Measurements from ENCODE around the gene ST3GAL2. TPM values are rescaled to one million over a fixed set of nuclear protein-coding genes. Genes with fewer than 3 reads are reported as not detected.
A peak's percentile ranks its signal among the peaks of the same experiment; 100 is the strongest.

ST3GAL2 gene
- total and polyA plus RNA-seq, 2 of the 4 experiments (the other 2 are of a cell fraction), result 17.4 to 17.7 TPM

GRCh38 chr16:70390774-70391173 lies 48.1 kb downstream of the ST3GAL2 start:
- Histone ChIP-seq H2BK15ac (ENCODE audit: low read depth, low read length) (no peak overlapping the region), H3K14ac (replicated peaks; ENCODE audit: low read depth, low read length) (no peak overlapping the region), H3K4me3 (ENCODE audit: insufficient read depth, low read depth, low read length) (no peak overlapping the region), H3K36me3 (ENCODE audit: control insufficient read depth, insufficient read depth, low read length) (peaks cover 20% of the 10 kb centered on the region), H3K9me3 (ENCODE audit: control insufficient read depth, insufficient read depth, low read length) (no peaks in the 10 kb centered on the region), H2BK20ac (ENCODE audit: low read depth, low read length) (no peak overlapping the region), H4K8ac (ENCODE audit: low read depth in 2 of 2, low read length in 2 of 2) (no peak overlapping the region), H2BK5ac (ENCODE audit: low read depth, low read length, poor library complexity, severe bottlenecking) (no peak overlapping the region), H3K56ac (ENCODE audit: extremely low read depth, insufficient read depth, low read length) (no peak overlapping the region), H3K9ac (ENCODE audit: low read depth, low read length) (no peak overlapping the region), H2AK9ac (replicated peaks; ENCODE audit: low read depth, low read length, poor library complexity) (peak overlapping the region; percentile 67), H4K20me1 (ENCODE audit: insufficient read depth, low read length) (peaks cover 5% of the 10 kb centered on the region; the same call in 1 of the 2 replicates), H4K91ac (ENCODE audit: insufficient read depth, low read depth, low read length) (no peak overlapping the region), H3K27me3 (ENCODE audit: control insufficient read depth, insufficient read depth, low read length) (no peaks in the 10 kb centered on the region), H2BK120ac (ENCODE audit: low read depth, low read length) (no peak overlapping the region), H3K79me1 (ENCODE audit: low read depth in 1 of 2, low read length in 2 of 2) (peaks cover 0 to 47% of the 10 kb centered on the region in 2 experiments; a peak in 3 of 4 replicates), H3K23ac (ENCODE audit: low read depth, low read length) (no peak overlapping the region), H4K5ac (ENCODE audit: low read depth, low read length) (no peak overlapping the region), H3K27ac (ENCODE audit: insufficient read depth, low read length) (no peak overlapping the region), H3K4me1 (ENCODE audit: control insufficient read depth, insufficient read depth, low read length) (peaks cover 9% of the 10 kb centered on the region), H3K18ac (ENCODE audit: low read depth, low read length) (no peak overlapping the region), H2AFZ (replicated peaks; ENCODE audit: low read length, poor library complexity) (no peak overlapping the region), H3K9me1 (ENCODE audit: insufficient read depth, low read length) (peaks cover 17% of the 10 kb centered on the region), H3K4me2 (ENCODE audit: low read depth, low read length) (no peak overlapping the region), H3K4ac (ENCODE audit: low read depth, low read length) (no peak overlapping the region), H2AK5ac (ENCODE audit: low read depth, low read length) (peak overlapping the region; percentile 18; the same call in 1 of the 2 replicates)
- ATAC-seq (ENCODE audit: low read depth) (no peak), DNase-seq (no peak)
- BruUV-seq (replicated peaks), result no TSS peak
- in situ Hi-C loops (cut with MboI; ENCODE audit: low sequenced_read_pairs) (no loop called here), intact Hi-C loops (cut with micrococcal nuclease) (no loop called here), dilution Hi-C loops (cut with HindIII; ENCODE audit: low sequenced_read_pairs, unreplicated experiment) (no loop called here)
- WGBS, 2 experiments (ENCODE audit: extremely low coverage in 2 of 2, insufficient read length in 1 of 2), result 93% methylated on average over 3 of the region's 5 CpGs; no CpG with 5 or more reads in 1 of the 2 experiments
- ChIA-PET POLR2A (ENCODE audit: unreplicated experiment) (no interaction called here), CTCF (interaction anchor here (1.4 kb wide), 1 partner anchor 10 kb away, joined by 5 read pairs; no protein-coding TSS in a partner anchor)
- no peak for TF ChIP-seq POLR2A (IDR thresholded peaks at IDR 0.05; ENCODE audit: low read depth, low read length)
- TF ChIP-seq CTCF (conservative IDR thresholded peaks at IDR 0.05; ENCODE audit: low read depth, low read length), result no peak
- no peak for TF ChIP-seq NFE2L2 (IDR thresholded peaks at IDR 0.05; ENCODE audit: low read depth, low read length)

Data from IMR-90 (cell line).